HUES6 (cell line): ENCODE measurements around the gene CCR8.

ENCODE experiments used
- H3K27ac ChIP-seq: 2 replicates; pipeline ENCODE4 v1.7.0; 2013; ENCODE audit warnings: low read depth, mild to moderate bottlenecking, low read length, inconsistent platforms
- H3K27me3 ChIP-seq: 2 replicates; pipeline ENCODE4 v1.6.1; 2013; ENCODE audit warnings: low read length; ENCODE audit not compliant: control insufficient read depth, insufficient read depth
- H3K36me3 ChIP-seq: 2 replicates; pipeline ENCODE4 v1.6.1; 2013; ENCODE audit warnings: low read length; ENCODE audit not compliant: control insufficient read depth, insufficient read depth
- H3K4me1 ChIP-seq: 2 replicates; pipeline ENCODE4 v1.6.1; 2013; ENCODE audit warnings: low read length; ENCODE audit not compliant: control insufficient read depth, insufficient read depth
- H3K4me3 ChIP-seq: 2 replicates; pipeline ENCODE4 v1.5.1; 2013; ENCODE audit warnings: low read depth, low read length
- H3K9ac ChIP-seq: one replicate; pipeline ENCODE4 v1.6.1; 2013; ENCODE audit warnings: mild to moderate bottlenecking, low read length
- H3K9me3 ChIP-seq: 2 replicates; pipeline ENCODE4 v1.6.1; 2013; ENCODE audit warnings: low read depth, low read length; ENCODE audit not compliant: control insufficient read depth, insufficient read depth

The CCR8 gene

GRCh38 chr3:39378957-39379777 lies 49.7 kb downstream of the CCR8 start:
- no peaks in the 10 kb centered on the region for H3K36me3 ChIP-seq
- H3K27me3 ChIP-seq, result no peaks in the 10 kb centered on the region
- H3K9ac ChIP-seq, result no peak overlapping the region
- no peak overlapping the region for H3K27ac ChIP-seq
- H3K4me1 ChIP-seq, result peaks cover 13% of the 10 kb centered on the region
- H3K4me3 ChIP-seq, result no peak overlapping the region
- no peaks in the 10 kb centered on the region for H3K9me3 ChIP-seq

GRCh38 chr3:39379778-39380155 lies 50.3 kb downstream of the CCR8 start:
- Histone ChIP-seq H3K4me3 (no peak overlapping the region), H3K9me3 (no peaks in the 10 kb centered on the region), H3K27me3 (no peaks in the 10 kb centered on the region), H3K27ac (no peak overlapping the region), H3K36me3 (no peaks in the 10 kb centered on the region), H3K9ac (no peak overlapping the region), H3K4me1 (peaks cover 13% of the 10 kb centered on the region)

- no peaks in the 10 kb centered on the region for H3K36me3 ChIP-seq
- H3K27ac ChIP-seq, result no peak overlapping the region
- H3K9me3 ChIP-seq, result no peaks in the 10 kb centered on the region
- H3K4me1 ChIP-seq, result peaks cover 24% of the 10 kb centered on the region
- H3K27me3 ChIP-seq, result no peaks in the 10 kb centered on the region
- H3K9ac ChIP-seq, result no peak overlapping the region
- H3K4me3 ChIP-seq, result no peak overlapping the region
Measured at GRCh38 chr3:39381432-39381831, 51.9 kb downstream of the CCR8 start.
